NCI-H526 treated with DMSO at 0.1 percent for 48 hours (cell line): Measurements from ENCODE around the gene DMPK.
"Not testable (repeated sequence)": the region's sequence is repeated elsewhere in the genome, so short reads cannot be mapped to it uniquely, and the experiment has no call there.

Experiments used
- DNase-seq: peaks from one replicate; lab custom pipeline; 2025; lab: John Stamatoyannopoulos, UW

Gene DMPK

GRCh38 chr19:45768655-45768983 is 13.7 kb downstream of the DMPK start:
- DNase-seq: no peak

- no peak for DNase-seq
Measured at GRCh38 chr19:45767881-45768654, 14.2 kb downstream of the DMPK start.

GRCh38 chr19:45767410-45767880 is 14.8 kb downstream of the DMPK start:
- no peak for DNase-seq

- no peak for DNase-seq
Measured at GRCh38 chr19:45766869-45767346, 15.4 kb downstream of the DMPK start.

- DNase-seq: no peak
Measured at GRCh38 chr19:45766296-45766868, 15.9 kb downstream of the DMPK start.

- no peak for DNase-seq
Measured at GRCh38 chr19:45765702-45766295, 16.5 kb downstream of the DMPK start.

GRCh38 chr19:45764945-45765701 is 17.2 kb downstream of the DMPK start:
- no peak for DNase-seq

GRCh38 chr19:45764475-45764874 is 17.8 kb downstream of the DMPK start:
- no peak for DNase-seq

- DNase-seq: no peak
Measured at GRCh38 chr19:45763691-45764294, 18.5 kb downstream of the DMPK start.

GRCh38 chr19:45762870-45763631 is 19.2 kb downstream of the DMPK start:
- no peak for DNase-seq

- no peak for DNase-seq
Measured at GRCh38 chr19:45761714-45762113, 20.6 kb downstream of the DMPK start.

GRCh38 chr19:45758921-45759320 is 23.4 kb downstream of the DMPK start:
- DNase-seq: no peak

GRCh38 chr19:45757695-45758094 is 24.6 kb downstream of the DMPK start:
- DNase-seq: no peak

GRCh38 chr19:45754323-45754722 is 28.0 kb downstream of the DMPK start:
- no peak for DNase-seq

GRCh38 chr19:45753548-45753947 is 28.7 kb downstream of the DMPK start:
- DNase-seq: no peak

- DNase-seq: no peak
Measured at GRCh38 chr19:45752639-45753038, 29.7 kb downstream of the DMPK start.

- not testable (repeated sequence) for DNase-seq
Measured at GRCh38 chr19:45751483-45751882, 30.8 kb downstream of the DMPK start.

- no peak for DNase-seq
Measured at GRCh38 chr19:45747513-45747912, 34.8 kb downstream of the DMPK start.

- no peak for DNase-seq
Measured at GRCh38 chr19:45746866-45747265, 35.4 kb downstream of the DMPK start.

- DNase-seq: no peak
Measured at GRCh38 chr19:45745606-45746005, 36.7 kb downstream of the DMPK start.

- DNase-seq: no peak
Measured at GRCh38 chr19:45742969-45743368, 39.3 kb downstream of the DMPK start.
